Peyer's patch (tissue), 4 donors: Measurements from ENCODE around the gene COL6A2. TPM values are rescaled to one million over a fixed set of nuclear protein-coding genes. Genes with fewer than 3 reads are reported as not detected.

ENCODE experiments used
- DNase-seq, 3 donors: peaks; one replicate each; pipeline ENCODE4 v3.0.0-alpha.2; 2017 to 2019
- H3K27ac ChIP-seq, 4 donors: fragments of 200-600 bp; sonication (generic); one replicate each; pipeline ENCODE4 v1.5.1; 2016 to 2019
- H3K27me3 ChIP-seq, 2 donors: fragments of 200-600 bp; sonication (generic); one replicate each; pipeline ENCODE4 v1.5.1; 2019
- H3K36me3 ChIP-seq, 3 donors: fragments of 200-600 bp; sonication (generic); one replicate each; pipeline ENCODE4 v1.5.1; 2016 to 2019
- H3K4me1 ChIP-seq, 4 donors: fragments of 200-600 bp; sonication (generic); one replicate each; pipeline ENCODE4 v1.5.1; 2016 to 2019
- H3K4me3 ChIP-seq, 4 donors: fragments of 200-600 bp; sonication (generic); 1 replicate in 3 of 4; 2 replicates in 1 of 4; pipeline ENCODE4 v1.5.1; 2016 to 2019; ENCODE audit warnings: mild to moderate bottlenecking in 1 of 4
- H3K9me3 ChIP-seq, 4 donors: fragments of 200-600 bp; sonication (generic); one replicate each; pipeline ENCODE4 v1.5.1; 2016 to 2019; ENCODE audit warnings: mild to moderate bottlenecking in 1 of 4
- CTCF ChIP-seq, 6 experiments: fragments of 450-650 bp in 4 of 6; fragments of 200-600 bp in 2 of 6; sonication (generic) in 1 of 6; IDR thresholded peaks; one replicate each; pipeline ENCODE4 v1.5.1; 2017 to 2019; ENCODE audit warnings: antibody characterized with exemption in 6 of 6, mild to moderate bottlenecking in 3 of 6, moderate library complexity in 1 of 6
- POLR2A ChIP-seq, 2 donors: fragments of 450-650 bp; IDR thresholded peaks; one replicate each; pipeline ENCODE4 v1.5.1; 2017; ENCODE audit warnings: antibody characterized with exemption in 2 of 2, mild to moderate bottlenecking in 2 of 2, moderate library complexity in 2 of 2
- total RNA-seq, 4 donors: library from RNA; depleted of rRNA; stranded (reverse); fragments of >200 nt; gene quantifications; one replicate each; pipeline ENCODE4 v1.1.0, GENCODE V29; 2016

COL6A2 gene
- total RNA-seq, 4 donors from 2014 or later = 59.9 to 1,087 (median 166) TPM

- Histone ChIP-seq H3K4me1 (no peaks in the 10 kb centered on the region), H3K4me3 (no peak overlapping the region), H3K36me3 (no peaks in the 10 kb centered on the region), H3K27me3 (no peaks in the 10 kb centered on the region), H3K27ac (no peak overlapping the region), H3K9me3 (no peaks in the 10 kb centered on the region)
- no peak for DNase-seq
- TF ChIP-seq CTCF (IDR thresholded peaks at IDR 0.05) = no peak
- TF ChIP-seq POLR2A (IDR thresholded peaks at IDR 0.05) = no peak
These were observed 34.1 kb downstream of the COL6A2 start for GRCh38 chr21:46131838-46132651.

- Histone ChIP-seq H3K27ac (no peak overlapping the region), H3K9me3 (no peaks in the 10 kb centered on the region), H3K36me3 (no peaks in the 10 kb centered on the region), H3K27me3 (no peaks in the 10 kb centered on the region), H3K4me3 (no peak overlapping the region), H3K4me1 (no peaks in the 10 kb centered on the region)
- no peak for TF ChIP-seq POLR2A (IDR thresholded peaks at IDR 0.05)
- no peak for TF ChIP-seq CTCF (IDR thresholded peaks at IDR 0.05)
- DNase-seq = no peak
These were observed 38.0 kb downstream of the COL6A2 start for GRCh38 chr21:46135782-46136395.

- Histone ChIP-seq H3K27ac (no peak overlapping the region), H3K36me3 (no peaks in the 10 kb centered on the region), H3K4me1 (no peaks in the 10 kb centered on the region), H3K9me3 (no peaks in the 10 kb centered on the region), H3K4me3 (no peak overlapping the region), H3K27me3 (no peaks in the 10 kb centered on the region)
- no peak for DNase-seq
- TF ChIP-seq CTCF (IDR thresholded peaks at IDR 0.05) (no peak), POLR2A (IDR thresholded peaks at IDR 0.05) (no peak)
These were observed 38.9 kb downstream of the COL6A2 start for GRCh38 chr21:46136739-46137349.

- H3K4me3 ChIP-seq = no peak overlapping the region
- no peaks in the 10 kb centered on the region for H3K9me3 ChIP-seq
- H3K36me3 ChIP-seq = no peaks in the 10 kb centered on the region
- H3K27ac ChIP-seq = no peak overlapping the region
- DNase-seq = no peak
- no peak for TF ChIP-seq CTCF (IDR thresholded peaks at IDR 0.05)
- TF ChIP-seq POLR2A (IDR thresholded peaks at IDR 0.05) = no peak
- no peaks in the 10 kb centered on the region for H3K27me3 ChIP-seq
- H3K4me1 ChIP-seq = no peaks in the 10 kb centered on the region
These were observed 40.0 kb downstream of the COL6A2 start for GRCh38 chr21:46137908-46138307.

GRCh38 chr21:46138383-46138970 lies 40.6 kb downstream of the COL6A2 start:
- no peaks in the 10 kb centered on the region for H3K36me3 ChIP-seq
- no peak for DNase-seq
- no peak overlapping the region for H3K4me3 ChIP-seq
- TF ChIP-seq CTCF (IDR thresholded peaks at IDR 0.05) (no peak), POLR2A (IDR thresholded peaks at IDR 0.05) (no peak)
- H3K4me1 ChIP-seq = no peaks in the 10 kb centered on the region
- no peaks in the 10 kb centered on the region for H3K9me3 ChIP-seq
- H3K27me3 ChIP-seq = no peaks in the 10 kb centered on the region
- no peak overlapping the region for H3K27ac ChIP-seq
